GM03348 (cell line): Measurements from ENCODE around the gene RNF220.
"Not testable (repeated sequence)": the region's sequence is repeated elsewhere in the genome, so short reads cannot be mapped to it uniquely, and the experiment has no call there.

Experiments
- DNase-seq: peaks from one replicate; pipeline ENCODE4 v3.0.0; 2012; ENCODE audit warnings: low spot score

RNF220 gene

DNA sequence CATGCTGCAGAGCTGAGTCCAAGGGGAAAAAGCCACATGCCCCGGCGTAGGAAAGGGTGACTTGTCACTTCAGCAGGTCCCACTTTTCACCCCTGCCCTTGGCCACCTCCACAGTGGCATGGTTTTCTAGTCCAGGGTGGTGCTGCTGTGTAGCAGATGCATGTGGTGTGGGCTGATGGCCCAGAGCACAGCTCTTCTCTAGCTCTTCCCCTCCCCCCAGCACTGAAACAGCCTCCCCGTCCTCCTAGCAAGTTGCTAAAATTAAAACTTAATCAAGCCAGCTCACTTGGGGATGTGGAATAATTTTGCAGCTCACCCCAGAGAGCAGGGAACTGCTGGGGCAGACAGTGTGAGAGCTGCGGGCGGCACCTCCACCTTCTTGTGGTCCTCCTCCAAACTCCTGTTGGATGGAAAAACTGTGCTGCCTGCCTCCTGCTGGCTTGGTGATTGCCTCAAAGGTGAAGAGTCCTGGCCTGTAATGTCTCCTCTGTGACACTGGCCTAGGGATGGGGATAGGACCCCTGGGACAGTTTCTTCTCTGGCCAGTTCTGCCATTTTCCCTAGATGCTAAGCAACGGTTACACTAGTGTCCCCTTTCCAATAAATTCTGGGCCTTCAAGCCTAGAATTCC is 91.6 kb downstream of the RNF220 start:
- no peak for DNase-seq

DNA sequence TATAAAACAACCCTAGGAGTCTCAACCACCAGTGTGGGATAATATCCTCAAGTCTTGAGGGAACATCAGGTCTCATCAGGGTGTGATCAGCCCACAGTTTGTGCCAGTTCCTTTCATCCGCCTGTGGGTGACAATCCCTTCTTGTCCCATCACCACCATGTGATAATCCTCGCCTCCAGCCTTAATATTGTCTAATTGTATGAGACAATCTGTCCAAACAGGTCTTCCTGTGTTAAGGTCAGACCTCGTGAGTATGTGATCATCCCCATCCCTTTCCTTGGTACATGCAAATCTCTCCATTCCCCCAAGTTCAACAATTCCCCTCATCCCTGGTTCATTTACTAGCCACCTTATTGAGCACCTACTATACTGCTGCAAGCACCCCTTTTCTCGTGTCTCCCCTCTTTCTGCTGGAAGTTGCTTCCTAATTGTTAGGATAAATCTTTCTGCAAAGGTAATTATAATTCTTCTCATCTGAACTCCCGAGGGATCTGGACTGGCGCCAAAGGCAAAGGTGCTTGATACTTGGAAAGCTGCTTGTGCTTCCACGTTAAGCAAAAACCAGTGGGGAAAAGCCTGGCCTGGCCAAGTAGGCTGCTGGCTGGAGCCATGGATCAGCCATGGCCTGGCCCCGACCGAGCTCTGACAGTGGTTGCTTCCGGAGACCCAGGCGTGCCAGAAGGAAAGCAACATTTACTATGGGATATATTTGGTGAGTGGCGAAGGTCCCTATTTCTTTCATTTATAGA is 92.5 kb downstream of the RNF220 start:
- DNase-seq = no peak

DNA sequence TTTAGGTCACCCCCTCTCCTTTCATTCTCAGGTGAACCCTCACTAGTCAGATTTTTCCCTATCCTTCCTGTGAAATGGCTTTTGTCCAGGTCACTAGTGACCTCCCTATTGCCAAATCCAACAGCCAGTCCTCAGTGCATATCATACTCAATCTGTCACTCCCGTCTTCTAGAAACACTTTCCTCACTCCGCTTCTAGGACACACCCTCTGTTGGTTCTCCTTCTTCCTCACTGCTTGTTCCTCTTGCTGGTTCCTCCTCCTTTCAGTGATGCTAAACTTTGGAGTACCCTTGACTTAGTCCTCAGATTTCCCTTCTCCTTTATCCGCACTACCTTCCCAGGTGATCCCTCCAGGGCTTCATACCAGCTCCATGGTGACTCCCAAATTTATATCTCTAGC is 94.3 kb downstream of the RNF220 start:
- DNase-seq = no peak

DNA sequence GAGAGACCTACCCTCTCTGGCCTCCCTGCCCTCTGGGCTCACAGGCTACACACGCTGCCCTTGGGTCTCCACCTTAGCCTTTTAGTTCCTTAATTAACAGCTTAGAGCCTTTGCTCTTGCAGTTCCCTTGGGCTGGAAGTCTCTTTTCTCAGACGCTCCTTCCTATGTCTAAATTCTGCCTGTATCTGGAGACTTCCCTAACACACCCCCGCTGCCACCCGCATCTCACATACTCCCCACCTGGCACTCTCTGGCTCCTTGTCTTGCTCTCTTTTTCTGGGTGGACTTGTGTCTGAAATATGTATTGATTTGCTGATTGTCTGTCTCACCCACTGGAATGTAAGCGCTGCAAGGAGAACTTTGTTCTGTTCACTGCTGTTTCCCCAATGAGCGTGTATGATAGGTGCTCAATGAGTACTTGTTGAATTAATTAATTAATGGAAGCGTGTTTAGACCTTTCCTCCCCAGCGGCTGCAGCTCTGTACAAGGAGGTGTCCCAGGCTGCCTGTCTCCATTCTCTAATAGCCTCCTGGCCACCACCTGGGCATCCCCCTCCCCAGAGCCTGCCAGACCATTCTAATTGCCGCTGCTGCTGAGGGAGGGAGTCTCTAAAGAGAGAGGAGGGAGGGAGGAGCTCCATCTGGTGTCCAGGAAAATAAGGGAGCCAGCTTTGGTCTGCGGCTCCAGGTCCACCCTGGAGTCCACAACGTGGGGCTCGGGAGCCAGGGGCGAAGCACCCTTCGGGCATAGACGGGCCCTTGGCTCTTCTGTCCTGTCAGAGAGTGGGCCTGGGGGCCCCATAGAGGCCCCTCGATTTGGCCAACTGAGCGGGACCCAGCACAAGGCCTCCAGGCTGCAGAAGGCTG is 95.4 kb downstream of the RNF220 start:
- DNase-seq = peak; percentile 34

DNA sequence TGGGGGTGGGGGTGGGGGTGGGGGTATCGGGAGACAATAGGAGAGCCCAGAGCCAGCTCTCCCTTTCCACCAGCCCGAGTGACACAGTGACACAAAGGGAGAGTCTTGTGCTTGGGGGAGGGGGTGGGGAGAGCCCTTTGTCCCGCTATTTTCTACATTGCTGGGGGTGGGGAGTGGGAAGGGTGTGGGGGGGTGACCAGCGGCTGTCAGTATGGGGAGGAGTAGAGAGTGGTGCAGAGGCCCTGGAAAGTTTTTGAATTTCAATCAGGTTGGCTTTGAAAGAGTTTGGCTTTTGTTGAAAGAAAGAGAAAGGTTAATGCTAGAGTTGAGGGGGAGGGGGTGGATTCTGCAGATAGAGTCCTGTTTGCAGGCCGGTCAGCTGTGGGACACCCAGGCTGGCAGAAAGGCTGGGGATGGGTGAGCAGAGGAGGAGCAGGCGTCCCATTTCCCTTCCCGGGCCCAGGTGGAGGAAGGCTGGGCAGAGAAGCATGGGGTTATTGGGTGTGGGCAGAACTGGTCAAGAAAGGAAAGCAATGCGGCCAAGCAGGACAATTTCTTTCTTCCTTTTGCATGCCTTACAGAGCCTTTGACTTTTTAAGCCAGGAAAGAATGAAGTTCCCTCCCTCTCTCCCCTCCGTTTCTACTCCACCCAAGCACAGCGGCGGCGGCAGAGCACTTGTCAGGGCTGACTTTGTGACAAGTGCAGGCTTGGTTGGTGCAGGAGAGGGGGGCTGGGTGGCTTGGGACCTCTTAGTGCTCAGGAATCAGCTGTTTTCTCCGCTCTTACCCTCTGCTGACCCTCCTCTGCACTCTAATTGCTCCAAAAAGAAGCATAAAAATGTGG is 96.2 kb downstream of the RNF220 start:
- DNase-seq = no peak

DNA sequence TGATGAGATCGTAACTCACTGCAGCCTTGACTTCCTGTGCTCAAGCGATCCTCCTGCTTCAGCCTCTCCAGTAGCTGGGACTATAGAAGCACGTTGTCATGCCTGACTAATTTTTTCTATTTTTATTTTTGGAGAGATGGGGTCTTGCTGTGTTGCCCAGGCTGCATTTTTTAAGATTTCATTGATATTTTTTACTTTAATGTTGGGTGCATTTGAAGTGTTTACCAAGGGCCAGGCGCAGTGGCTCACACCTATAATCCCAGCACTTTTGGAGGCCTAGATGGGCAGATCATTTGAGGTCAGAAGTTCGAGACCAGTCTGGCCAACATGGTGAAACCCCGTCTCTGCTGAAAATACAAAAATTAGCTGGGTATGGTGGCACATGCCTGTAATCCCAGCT is 97.8 kb downstream of the RNF220 start:
- DNase-seq = not testable (repeated sequence)

DNA sequence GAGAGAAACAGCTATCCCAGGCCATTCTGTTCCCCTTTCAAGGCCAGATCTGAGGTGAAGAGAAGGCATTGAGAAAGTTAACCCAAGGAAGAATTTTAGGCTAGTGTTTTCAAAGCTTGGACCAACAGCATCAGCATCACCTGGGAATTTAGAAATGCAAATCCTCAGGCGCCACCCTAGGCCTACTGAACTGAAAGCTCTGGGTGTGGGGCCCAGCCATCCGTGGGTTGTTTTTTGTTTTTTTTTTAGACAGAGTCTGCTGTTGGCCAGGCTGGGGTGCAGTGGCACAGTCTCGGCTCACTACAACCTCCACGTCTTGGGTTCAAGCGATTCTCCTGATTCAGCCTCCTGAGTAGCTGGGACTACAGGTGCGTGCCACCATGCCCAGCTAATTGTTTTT is 98.6 kb downstream of the RNF220 start:
- no peak for DNase-seq

DNA sequence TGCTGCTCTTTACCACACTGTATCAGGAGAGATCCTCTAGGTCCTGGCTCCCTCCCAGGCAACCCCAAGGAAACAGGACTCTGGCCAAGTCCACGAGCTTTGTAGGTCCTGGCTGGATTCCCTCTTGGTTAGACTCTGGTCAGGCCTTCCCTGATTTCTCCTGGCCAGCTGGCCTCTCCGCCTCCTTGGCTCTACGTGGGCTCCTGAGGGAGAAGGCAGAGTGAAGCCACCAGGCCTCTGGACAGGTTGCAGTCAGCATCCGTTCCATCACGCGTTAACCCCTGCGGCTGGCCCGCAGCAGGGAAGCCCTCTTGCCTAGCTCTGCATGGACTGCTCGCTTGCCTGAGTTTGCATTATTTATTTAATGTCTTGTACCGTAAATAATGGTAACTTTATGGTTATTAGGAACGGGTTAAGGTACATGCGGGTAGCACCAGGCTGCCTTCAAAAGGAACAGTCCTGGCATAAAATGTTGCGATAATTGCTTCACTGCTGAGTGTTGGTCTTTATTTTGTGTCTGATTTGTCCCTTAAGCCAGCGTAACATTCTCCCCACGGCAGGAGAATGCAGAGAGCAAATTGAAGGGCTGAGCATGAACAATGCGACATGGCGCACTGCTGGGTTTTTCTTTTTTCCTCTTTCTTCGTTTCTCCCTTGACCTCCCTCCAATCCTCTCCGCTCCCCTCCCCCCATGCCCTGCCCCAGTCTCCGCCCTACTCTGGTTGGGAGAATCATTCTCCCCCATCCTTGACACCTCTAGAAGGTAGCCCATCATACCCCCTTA is 100.3 kb downstream of the RNF220 start:
- no peak for DNase-seq

DNA sequence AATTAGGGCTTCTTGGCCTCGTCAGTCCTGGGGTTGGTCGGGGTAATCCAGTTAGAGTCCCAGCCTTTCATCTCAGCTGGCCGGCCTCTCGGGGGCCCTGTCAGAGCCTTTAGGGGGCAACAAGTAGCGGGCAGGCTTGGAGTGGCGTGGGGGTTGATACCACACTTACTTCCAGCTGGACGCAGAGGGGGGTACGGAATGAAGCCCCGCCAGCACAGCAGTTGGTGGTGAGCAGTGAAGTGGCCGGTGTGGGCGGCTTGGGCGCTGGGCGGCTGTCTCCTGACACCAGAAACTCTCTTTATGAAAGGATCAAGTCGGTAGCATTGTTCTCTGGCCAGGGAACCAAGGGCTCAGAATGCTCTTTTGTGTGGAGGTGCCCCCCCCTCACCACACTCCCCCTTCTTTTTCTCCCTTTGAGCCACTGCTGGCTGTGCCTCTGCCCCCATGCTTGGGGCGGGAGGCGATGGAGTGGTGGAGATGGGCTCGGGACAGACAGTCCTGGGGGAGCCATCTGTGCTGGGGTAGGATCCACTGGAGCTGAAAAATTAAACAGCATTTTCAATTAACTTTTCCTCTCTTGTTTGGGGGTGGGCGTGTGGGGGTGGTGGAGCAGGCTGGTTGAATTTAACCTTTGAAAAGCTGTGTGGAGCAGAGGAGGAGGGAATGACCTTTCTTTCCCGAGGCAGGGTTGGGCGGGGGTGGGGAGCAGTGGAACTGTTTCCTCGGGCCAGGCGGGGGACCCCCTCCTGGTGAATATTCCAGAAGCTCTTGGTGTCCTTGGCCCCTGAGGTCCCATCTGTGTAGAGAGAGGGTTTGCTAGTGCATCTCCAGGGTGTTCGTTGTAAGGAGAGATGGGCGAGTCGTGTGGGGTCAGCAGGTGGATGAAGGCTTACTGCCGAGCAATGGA is 102.7 kb downstream of the RNF220 start:
- no peak for DNase-seq

DNA sequence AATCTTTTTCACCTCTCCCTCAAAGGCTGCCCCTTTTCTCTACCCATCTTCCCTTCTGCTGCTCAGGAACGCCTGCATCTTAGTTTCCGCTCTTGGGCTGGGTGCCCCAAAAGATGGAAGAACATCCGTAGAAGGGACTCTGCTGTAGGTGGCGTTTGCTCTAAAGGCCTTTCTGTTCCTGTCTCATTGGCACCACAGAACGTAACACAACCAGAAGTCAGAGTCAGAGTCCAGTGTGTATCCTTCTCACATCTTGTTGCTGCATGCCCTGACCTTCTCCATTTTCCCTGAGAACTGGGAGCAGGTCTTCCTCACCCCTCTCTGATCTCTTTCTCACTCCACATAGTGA is 103.3 kb downstream of the RNF220 start:
- DNase-seq = no peak

DNA sequence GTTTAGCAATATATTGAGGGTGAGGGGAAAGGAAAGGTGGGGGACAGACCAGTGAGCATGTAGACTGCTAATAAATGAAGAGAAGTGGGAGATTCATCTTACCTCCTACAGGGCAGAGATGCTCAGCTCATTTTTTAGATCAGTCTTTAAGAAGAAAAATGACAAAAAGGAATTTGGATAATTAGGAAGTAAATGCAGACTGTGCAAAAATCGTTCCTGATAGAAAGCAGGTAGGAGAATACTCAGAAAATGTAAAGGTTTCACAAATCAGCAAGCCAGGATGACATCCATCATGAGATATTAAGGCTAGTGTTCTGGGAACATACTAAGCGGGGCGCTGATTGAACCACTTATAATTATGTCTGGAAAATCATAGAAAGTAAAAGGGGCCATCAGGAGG is 106.3 kb downstream of the RNF220 start:
- DNase-seq = no peak

DNA sequence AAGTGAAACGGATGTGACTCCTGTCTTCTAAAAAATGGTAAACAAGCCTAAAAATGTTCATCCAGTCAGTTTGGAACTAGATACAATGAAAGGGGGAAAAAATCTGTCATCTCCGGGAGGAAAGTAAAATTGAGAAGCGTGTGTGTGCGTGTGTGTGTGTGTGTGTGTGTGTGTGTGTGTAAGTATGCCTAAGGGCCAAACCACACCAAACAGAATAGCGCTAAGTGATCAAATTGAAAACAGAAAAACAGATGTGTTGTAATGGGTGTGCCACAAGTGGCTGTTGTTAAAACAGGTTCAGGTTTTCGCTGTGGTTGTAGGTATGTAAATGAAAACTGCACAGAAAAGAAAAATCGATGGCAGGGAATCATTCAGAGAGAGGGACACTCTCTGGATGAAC is 106.7 kb downstream of the RNF220 start:
- DNase-seq = no peak

DNA sequence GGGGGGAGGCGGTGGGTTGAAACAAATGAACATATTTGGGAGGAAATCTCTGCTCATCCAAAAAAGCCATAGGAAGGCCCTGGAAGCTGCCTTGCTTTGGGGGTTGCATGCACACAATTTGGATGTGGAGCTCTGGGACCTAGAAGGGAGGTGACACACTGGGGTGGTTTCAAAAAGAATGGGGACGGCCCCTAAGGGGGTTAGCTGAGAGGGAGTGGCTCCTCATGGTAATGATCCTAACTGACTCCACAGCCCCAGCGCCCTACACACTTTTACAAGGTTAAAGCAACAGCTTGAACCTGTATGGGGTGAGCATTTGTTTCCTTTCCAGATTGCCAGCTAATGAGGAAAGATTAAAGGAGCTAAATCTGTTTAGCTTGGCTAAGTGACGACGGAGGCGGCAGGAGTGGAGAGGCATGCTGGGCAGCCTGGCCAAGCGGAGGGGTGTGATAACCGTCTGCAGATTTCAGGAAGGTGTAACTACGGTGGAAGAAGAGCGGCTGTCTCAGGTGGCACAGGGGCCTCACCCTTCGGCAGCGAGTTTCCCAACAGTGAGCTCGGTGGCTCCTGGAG is 107.3 kb downstream of the RNF220 start:
- no peak for DNase-seq

DNA sequence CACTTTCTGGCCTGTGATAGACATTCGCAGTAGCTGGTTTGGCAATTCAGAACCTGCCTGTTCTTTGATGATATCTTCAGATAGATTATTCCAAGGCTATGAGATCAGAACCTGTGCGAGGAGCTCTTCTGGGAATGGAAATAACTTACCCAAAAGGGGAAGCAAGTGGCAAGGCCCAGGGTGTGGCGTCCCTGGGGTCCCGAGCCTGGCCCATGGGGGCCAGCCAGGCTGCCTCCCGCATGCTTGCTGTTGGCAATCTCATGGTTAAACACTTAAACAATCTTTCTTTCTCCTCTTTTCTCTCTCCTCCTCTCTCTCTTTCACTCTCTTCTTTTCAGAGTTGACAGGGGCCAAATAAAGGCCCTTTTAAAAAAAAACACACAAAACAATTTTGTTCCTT is 108.1 kb downstream of the RNF220 start:
- no peak for DNase-seq

DNA sequence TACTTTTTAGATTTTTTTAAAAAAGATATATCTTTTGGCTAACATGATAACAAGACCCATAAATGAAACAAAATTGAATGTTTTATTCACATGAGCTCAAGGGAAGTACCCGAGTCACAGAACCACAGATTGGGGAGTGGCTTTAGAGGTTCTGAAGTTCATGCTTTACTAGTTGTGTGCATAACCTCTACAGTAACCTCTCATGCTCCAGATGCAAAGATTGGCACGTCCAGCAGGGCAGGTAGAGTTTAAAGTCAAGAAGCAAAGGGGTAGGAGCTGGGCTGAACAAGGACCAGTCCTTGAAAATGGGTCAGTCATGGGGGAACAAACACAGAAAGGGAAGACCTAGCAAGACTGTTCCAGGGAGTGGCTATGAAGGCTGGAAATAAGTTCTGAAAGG is 109.6 kb downstream of the RNF220 start:
- no peak for DNase-seq

DNA sequence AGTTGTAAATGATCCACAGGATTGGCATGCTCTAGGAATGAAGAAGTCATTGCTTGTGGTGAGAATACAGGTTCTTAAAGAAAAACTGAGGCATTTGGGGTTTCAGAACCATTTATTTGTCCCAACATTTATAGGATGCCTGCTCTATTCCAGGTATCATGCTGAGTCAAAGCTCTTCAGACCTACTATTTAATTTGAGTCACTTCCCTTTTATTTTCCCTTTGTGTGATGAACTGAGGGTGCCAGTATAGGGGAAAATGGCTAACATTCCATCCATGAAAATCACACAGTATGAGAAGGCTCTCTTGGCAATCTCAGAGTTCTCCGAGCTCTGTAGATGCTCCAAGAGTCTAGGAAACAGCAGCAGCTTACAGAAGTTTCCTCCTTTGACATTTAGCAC is 110.4 kb downstream of the RNF220 start:
- no peak for DNase-seq

DNA sequence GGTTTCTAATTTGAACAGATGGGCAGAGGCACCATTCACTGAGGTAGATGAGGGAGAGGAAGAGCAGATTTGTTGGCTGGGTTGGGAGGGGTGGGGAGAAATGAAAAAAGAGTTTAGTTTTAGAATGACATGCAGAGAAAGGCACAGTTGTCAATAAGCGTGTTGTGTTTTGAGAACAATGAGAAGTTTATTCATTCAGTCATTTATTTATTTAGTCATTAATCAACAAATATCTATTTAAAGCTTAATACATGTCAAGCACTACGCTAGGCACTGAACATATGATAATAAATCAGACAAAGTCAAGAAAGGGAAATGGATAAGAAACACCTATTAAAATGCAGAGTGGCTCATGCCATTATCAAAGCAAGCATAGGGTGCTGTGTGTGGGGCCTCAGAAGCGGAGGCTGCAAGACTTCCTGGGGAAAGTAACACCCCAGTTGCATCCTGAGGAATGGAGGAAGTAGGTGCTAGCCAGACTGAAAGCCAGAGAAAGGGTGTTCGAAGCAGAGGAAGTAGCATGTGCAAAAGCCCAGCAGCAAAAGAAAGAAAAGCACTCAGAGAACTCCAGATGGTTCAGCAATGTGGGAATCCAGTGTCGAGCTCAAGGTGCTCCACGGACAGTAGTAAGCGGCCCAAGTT is 114.1 kb downstream of the RNF220 start:
- no peak for DNase-seq

DNA sequence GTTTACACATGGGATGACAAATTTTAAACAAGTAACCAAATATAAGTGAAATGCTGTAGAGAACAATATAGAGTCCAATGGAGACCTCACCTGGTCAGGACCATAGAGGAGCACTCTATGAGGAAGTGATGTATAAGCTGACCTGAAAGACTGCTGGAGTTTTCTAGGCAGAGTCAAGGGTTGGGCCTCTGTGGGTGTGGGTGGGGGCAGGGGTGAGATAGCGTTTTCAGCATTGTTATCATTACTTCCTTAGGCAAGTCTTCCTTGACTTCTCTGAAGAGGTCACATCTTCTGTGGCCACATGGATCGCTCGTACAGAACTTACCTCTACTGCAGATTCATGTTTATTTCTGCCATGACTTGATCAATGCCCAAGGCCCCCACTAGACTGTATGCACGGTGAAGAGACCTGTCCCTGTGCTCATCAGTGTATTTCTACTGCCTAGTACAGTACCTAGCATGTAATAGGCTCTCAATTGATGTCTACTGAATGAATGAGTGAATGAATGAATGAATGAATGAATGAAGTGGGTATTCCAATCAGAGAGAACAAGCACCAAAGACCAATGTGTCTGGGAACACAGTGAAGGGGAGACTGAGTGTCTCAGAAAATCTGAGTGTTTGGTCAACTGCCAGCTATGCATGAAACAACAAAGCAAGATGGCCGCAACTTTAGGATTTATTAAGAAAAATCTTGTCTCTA is 116.5 kb downstream of the RNF220 start:
- DNase-seq = no peak
